ENCODE data around the gene GMPS.

DNA sequence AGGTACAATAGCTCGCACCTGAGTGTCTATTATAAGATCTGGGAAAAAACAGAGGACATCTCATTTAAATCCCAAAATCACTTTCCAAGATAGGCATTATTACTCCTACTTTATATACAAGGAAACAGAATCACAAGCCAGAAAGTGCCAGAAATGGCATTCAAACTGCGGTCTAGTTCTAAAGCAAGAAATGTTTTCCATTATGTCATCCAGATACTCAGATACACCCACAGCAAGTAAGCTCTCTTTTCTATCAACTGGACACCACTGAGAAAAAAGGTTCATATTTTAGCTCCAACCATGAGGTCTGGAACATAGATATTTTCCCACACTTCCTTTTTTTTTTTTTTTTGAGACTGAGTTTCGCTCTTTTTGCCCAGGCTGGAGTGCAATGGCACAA lies 24.3 kb upstream of the GMPS start:
- TF ChIP-seq EZH2phosphoT487 (IDR thresholded peaks at IDR 0.05; ENCODE audit: borderline replicate concordance, low read length), result no peak
- TF ChIP-seq, protein P1, sequence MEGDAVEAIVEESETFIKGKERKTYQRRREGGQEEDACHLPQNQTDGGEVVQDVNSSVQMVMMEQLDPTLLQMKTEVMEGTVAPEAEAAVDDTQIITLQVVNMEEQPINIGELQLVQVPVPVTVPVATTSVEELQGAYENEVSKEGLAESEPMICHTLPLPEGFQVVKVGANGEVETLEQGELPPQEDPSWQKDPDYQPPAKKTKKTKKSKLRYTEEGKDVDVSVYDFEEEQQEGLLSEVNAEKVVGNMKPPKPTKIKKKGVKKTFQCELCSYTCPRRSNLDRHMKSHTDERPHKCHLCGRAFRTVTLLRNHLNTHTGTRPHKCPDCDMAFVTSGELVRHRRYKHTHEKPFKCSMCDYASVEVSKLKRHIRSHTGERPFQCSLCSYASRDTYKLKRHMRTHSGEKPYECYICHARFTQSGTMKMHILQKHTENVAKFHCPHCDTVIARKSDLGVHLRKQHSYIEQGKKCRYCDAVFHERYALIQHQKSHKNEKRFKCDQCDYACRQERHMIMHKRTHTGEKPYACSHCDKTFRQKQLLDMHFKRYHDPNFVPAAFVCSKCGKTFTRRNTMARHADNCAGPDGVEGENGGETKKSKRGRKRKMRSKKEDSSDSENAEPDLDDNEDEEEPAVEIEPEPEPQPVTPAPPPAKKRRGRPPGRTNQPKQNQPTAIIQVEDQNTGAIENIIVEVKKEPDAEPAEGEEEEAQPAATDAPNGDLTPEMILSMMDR (conservative IDR thresholded peaks at IDR 0.05; ENCODE audit: low read depth, low read length), result no peak

Data from PC-3 (cell line).